ENCODE data around the gene OR5L2. TPM values are rescaled to one million over a fixed set of nuclear protein-coding genes. Genes with fewer than 3 reads are reported as not detected.
"Not testable (repeated sequence)": the region's sequence is repeated elsewhere in the genome, so short reads cannot be mapped to it uniquely, and the experiment has no call there.

OR5L2 gene
- not detected in 2 replicates for total RNA-seq

DNA sequence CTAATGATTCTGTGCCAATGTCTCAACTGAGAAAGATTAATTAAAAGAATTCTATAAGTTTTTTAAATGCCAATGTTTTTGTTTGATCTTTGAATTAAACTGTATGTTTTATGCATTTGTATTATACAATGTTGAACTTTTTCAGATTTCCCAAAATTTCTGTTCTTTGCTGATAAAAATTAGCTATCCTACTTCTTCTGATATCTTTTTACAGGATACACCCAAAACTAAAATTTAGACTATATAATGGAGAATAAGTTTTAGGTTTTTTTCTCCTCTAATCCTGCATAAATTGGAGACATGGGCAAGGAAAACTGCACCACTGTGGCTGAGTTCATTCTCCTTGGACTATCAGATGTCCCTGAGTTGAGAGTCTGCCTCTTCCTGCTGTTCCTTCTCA is at the start of gene OR5L2:
Gene OR5L2, plus strand, starts transcription at position 301 of the 400 bp plus-strand sequence. Its CDS starts 0 bp downstream, at position 301.
- DNase-seq (ENCODE audit: low read depth): no peak

DNA sequence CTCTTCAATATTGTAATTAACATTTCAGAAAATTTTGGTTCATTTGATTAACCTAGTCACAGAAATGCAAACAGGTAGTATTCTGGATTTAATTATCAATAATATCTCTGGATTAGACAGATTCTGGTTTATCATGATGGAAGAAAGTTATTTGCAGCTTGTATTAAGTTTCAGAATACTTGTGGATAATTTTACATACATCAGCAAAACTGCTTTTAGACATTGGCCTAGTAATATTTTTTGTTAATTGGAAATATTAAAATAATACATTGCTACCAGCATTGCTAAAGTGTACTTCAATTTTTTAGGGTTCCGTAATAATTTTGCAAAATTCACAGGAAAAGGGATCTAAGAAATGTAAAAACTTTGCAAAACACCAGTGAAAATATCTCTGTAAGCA is 35.4 kb upstream of the OR5L2 start:
- no peak for DNase-seq (ENCODE audit: low read depth)

- DNase-seq (ENCODE audit: low read depth): no peak
These were observed 33.7 kb upstream of the OR5L2 start for GRCh38 chr11:55793321-55793720.

- DNase-seq (ENCODE audit: low read depth): no peak
These were observed 31.8 kb upstream of the OR5L2 start, which contains the start of gene OR5D14 for GRCh38 chr11:55795256-55795655. Gene OR5D14 (plus strand): TSS chr11:55795556. CDS start chr11:55795556, 0 bp downstream.

GRCh38 chr11:55806248-55806647 is 20.8 kb upstream of the OR5L2 start:
- DNase-seq (ENCODE audit: low read depth): no peak

DNA sequence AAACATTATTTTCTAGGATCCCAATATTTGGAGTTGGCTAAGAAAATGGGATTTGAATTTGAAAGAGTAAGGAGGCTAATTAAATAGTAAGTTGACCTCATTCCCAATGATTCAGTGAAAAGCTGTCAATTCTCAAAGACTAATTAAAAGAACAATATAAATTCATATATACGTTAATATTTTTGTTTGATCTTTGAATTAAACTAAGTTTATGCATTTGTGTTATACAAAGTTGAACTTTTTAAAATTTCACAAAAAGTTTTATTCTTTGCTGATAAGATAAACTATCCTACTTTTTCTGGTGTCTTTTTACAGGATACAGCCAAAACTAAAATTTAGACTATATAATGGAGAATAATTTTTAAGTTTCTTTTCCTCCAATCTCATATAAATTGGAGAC is 16.0 kb upstream of the OR5L2 start, which contains the start of gene OR5L1:
Gene OR5L1, plus strand, starts transcription at position 301 of the 400 bp plus-strand sequence. CDS start 100 bp downstream, outside the sequence.
- DNase-seq (ENCODE audit: low read depth): no peak

- DNase-seq (ENCODE audit: low read depth): no peak
These were observed 7.7 kb upstream of the OR5L2 start, which contains the start of gene OR5D18 for GRCh38 chr11:55819330-55819729. Gene OR5D18 (plus strand): TSS chr11:55819630. CDS start chr11:55819630, 0 bp downstream.

GRCh38 chr11:55838452-55838851 is 11.4 kb downstream of the OR5L2 start, which contains the start of gene OR5D16:
Gene OR5D16 (plus strand): TSS chr11:55838752. CDS start chr11:55838752, 0 bp downstream.
- no peak for DNase-seq (ENCODE audit: low read depth)

DNA sequence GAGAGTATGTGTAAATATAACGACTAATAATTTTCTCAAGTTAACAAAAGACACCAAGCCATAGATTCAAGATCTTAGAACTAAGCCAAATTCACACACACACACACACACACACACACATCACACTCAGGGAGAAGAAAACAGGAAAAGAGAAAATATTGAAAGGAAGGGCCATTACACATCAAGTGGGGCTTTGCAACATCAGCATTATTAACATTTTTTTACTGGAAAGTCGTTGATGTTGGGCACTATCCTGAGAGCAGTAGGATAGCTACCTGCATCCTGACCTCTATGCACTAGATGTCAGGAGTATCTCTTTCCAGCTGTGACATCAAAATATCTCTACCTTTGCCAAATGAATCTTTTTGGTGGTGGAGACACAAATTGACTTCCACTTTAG is 20.4 kb downstream of the OR5L2 start:
- DNase-seq (ENCODE audit: low read depth): no peak

DNA sequence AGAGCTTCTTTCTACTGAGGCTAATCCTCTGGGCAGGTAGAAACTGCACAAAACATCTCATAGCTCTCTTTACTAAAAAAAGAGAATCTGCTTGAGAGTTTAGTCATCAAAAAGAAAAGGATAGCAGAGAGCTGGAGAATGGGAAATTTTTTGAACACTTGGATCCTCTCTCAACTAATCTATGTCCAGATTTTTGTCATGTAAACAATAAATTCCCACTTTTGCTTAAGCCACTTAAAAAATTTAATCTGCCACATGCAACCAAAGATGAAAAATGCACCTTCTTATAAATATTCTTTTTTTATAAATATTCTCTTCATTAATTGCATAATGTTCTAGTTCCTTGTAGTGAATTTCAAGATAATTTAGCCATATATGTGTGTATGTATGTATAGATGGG is 22.0 kb downstream of the OR5L2 start:
- no peak for DNase-seq (ENCODE audit: low read depth)

- no peak for DNase-seq (ENCODE audit: low read depth)
These were observed 25.1 kb downstream of the OR5L2 start for GRCh38 chr11:55852141-55852540.

DNA sequence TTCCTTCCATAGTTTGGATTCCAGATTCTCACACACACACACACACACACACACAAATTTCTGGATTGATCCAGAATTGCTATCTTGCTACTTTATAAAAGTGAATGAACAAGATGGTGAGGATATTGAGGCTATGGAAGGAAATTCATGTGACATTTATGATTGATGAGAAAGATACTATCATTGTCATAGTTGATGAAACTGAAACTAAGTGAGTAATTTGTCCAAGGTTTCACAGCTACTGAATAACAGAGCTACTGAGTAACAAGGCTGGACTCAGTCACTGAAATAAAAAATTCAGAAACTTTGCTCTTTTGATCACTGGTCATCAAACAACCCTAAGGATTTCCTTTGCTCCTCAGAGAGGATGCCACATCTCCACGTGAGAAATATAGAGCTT is 27.7 kb downstream of the OR5L2 start:
- no peak for DNase-seq (ENCODE audit: low read depth)

- DNase-seq (ENCODE audit: low read depth): not testable (repeated sequence)
These were observed 40.3 kb downstream of the OR5L2 start for GRCh38 chr11:55867354-55867753.

DNA sequence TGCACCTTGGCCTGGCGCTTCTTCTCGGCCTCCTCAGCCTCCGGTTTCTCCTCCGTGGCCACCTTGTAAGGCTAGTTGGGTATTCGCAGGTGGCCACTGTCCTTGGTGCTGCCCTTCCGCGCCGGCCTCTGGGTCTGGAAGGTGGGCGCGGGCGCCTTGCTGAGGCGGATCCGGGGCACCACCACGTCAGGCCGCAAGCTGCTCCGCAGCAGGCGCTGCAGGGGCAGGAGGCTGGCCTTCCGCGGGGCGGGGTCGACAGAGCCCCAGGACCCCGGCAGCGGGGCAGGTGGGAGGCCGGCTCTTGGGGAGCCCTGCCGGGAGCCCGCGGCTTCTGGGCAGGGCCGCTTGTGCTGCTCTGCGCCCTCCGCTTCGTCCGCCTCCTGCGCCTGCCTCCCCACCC is 45.7 kb downstream of the OR5L2 start:
- not testable (repeated sequence) for DNase-seq (ENCODE audit: low read depth)

GRCh38 chr11:55873146-55873545 is 46.1 kb downstream of the OR5L2 start:
- DNase-seq (ENCODE audit: low read depth): not testable (repeated sequence)

Other genes starting within 250 kb of the OR5L2 start
- gene OR4C11, start 219.6 kb upstream of the OR5L2 start, total RNA-seq: not detected in 2 replicates
- not detected in 2 replicates for gene OR4P4, start 192.1 kb upstream of the OR5L2 start, total RNA-seq
- gene OR4S2, start 178.9 kb upstream of the OR5L2 start, total RNA-seq: not detected in 2 replicates
- gene OR4C6, start 165.0 kb upstream of the OR5L2 start, total RNA-seq: not detected in 2 replicates
- gene OR5D13, start 53.8 kb upstream of the OR5L2 start, total RNA-seq: not detected in 2 replicates
- gene OR5D14, start 31.7 kb upstream of the OR5L2 start, total RNA-seq: not detected in 2 replicates
- gene OR5L1, start 15.9 kb upstream of the OR5L2 start, total RNA-seq: not detected in 2 replicates
- gene OR5D18, start 7.6 kb upstream of the OR5L2 start, total RNA-seq: not detected in 2 replicates
- gene OR5D16, start 11.5 kb downstream of the OR5L2 start, total RNA-seq: not detected in 2 replicates
- gene TRIM51, start 56.1 kb downstream of the OR5L2 start, total RNA-seq: not detected in 2 replicates
- gene OR5W2, start 87.4 kb downstream of the OR5L2 start, total RNA-seq: not detected in 2 replicates
- gene OR5I1, start 109.2 kb downstream of the OR5L2 start, total RNA-seq: not detected in 2 replicates
- not detected in 2 replicates for gene OR10AG1, start 142.7 kb downstream of the OR5L2 start, total RNA-seq
- not detected in 2 replicates for gene OR5F1, start 167.4 kb downstream of the OR5L2 start, total RNA-seq
- not detected in 2 replicates for gene OR5AS1, start 200.4 kb downstream of the OR5L2 start, total RNA-seq